KMS-11 (cell line): ENCODE results near the gene THUMPD3.

Experiments used
- H2AFZ ChIP-seq: fragments of 200-600 bp; sonication (generic); 2 replicates; pipeline ENCODE4 v1.6.1; 2016; ENCODE audit warnings: antibody characterized with exemption, mixed run types, low read depth
- H3K27ac ChIP-seq: fragments of 200-600 bp; sonication (generic); 2 replicates; pipeline ENCODE4 v1.6.1; 2016; ENCODE audit warnings: mild to moderate bottlenecking, mixed run types
- H3K27me3 ChIP-seq: fragments of 200-600 bp; sonication (generic); 2 replicates; pipeline ENCODE4 v1.6.1; 2017; ENCODE audit warnings: mild to moderate bottlenecking, low read depth, mixed run types, moderate library complexity; ENCODE audit not compliant: insufficient read depth
- H3K36me3 ChIP-seq: fragments of 200-600 bp; sonication (generic); 2 replicates; pipeline ENCODE4 v1.6.1; 2017; ENCODE audit warnings: mild to moderate bottlenecking, mixed run types; ENCODE audit not compliant: insufficient read depth
- H3K4me1 ChIP-seq: fragments of 200-600 bp; sonication (generic); 2 replicates; pipeline ENCODE4 v1.6.1; 2016; ENCODE audit warnings: mild to moderate bottlenecking, low read depth, mixed run types; ENCODE audit not compliant: poor library complexity, severe bottlenecking
- H3K4me2 ChIP-seq: fragments of 200-600 bp; sonication (generic); 2 replicates; pipeline ENCODE4 v1.7.0; 2016; ENCODE audit warnings: mild to moderate bottlenecking, mixed run types
- H3K4me3 ChIP-seq: fragments of 200-600 bp; sonication (generic); IDR thresholded peaks from 2 replicates; pipeline ENCODE4 v1.6.1; 2017; ENCODE audit warnings: low read depth, low read length, mixed read lengths; ENCODE audit not compliant: insufficient read depth
- H3K79me2 ChIP-seq: fragments of 200-600 bp; sonication (generic); 2 replicates; pipeline ENCODE4 v1.6.1; 2016; ENCODE audit warnings: low read depth, mixed run types; ENCODE audit not compliant: insufficient read depth
- H3K9ac ChIP-seq: fragments of 200-600 bp; sonication (generic); 2 replicates; pipeline ENCODE4 v1.6.1; 2016; ENCODE audit warnings: mild to moderate bottlenecking, mixed run types
- H4K20me1 ChIP-seq: fragments of 200-600 bp; sonication (generic); 2 replicates; pipeline ENCODE4 v1.6.1; 2016; ENCODE audit warnings: mild to moderate bottlenecking, mixed run types; ENCODE audit not compliant: insufficient read depth
- CTCF ChIP-seq: fragments of 200-600 bp; sonication (generic); conservative IDR thresholded peaks from 2 replicates; pipeline ENCODE4 v1.6.1; 2017; ENCODE audit warnings: low read depth, mild to moderate bottlenecking, antibody characterized with exemption, low read length, moderate library complexity, mixed read lengths

Gene THUMPD3

GRCh38 chr3:9399337-9399703, 36.5 kb downstream of the THUMPD3 start:
- no peak overlapping the region for H2AFZ ChIP-seq
- H3K27me3 ChIP-seq: no peaks in the 10 kb centered on the region
- 0 out of 2 replicates have a peak, but pooled peaks cover 3% of the 10 kb centered on the region for H3K36me3 ChIP-seq
- H4K20me1 ChIP-seq: peaks cover 43% of the 10 kb centered on the region
- peak overlapping the region; percentile 94 for H3K9ac ChIP-seq
- H3K27ac ChIP-seq: peak overlapping the region; percentile 96
- TF ChIP-seq CTCF: no peak
- peak overlapping the region; percentile 92 for H3K4me2 ChIP-seq
- H3K4me1 ChIP-seq: peaks cover 60% of the 10 kb centered on the region
- H3K4me3 ChIP-seq: no peak overlapping the region
- H3K79me2 ChIP-seq: peaks cover 84% of the 10 kb centered on the region

- H2AFZ ChIP-seq: no peak overlapping the region
- peak overlapping the region; percentile 92 for H3K4me2 ChIP-seq
- H3K4me1 ChIP-seq: peaks cover 60% of the 10 kb centered on the region
- H3K36me3 ChIP-seq: no peaks in the 10 kb centered on the region
- peak overlapping the region; percentile 96; the same call in 1 of the 2 replicates for H3K27ac ChIP-seq
- peaks cover 47% of the 10 kb centered on the region for H4K20me1 ChIP-seq
- peaks cover 84% of the 10 kb centered on the region for H3K79me2 ChIP-seq
- TF ChIP-seq CTCF: no peak
- no peaks in the 10 kb centered on the region for H3K27me3 ChIP-seq
- peak overlapping the region; percentile 94; the same call in 1 of the 2 replicates for H3K9ac ChIP-seq
- no peak overlapping the region for H3K4me3 ChIP-seq
These were observed 36.9 kb downstream of the THUMPD3 start for GRCh38 chr3:9399746-9400145.

- peaks cover 56% of the 10 kb centered on the region for H4K20me1 ChIP-seq
- peaks cover 84% of the 10 kb centered on the region for H3K79me2 ChIP-seq
- no peaks in the 10 kb centered on the region for H3K27me3 ChIP-seq
- peaks cover 60% of the 10 kb centered on the region for H3K4me1 ChIP-seq
- 0 out of 2 replicates have a peak overlapping the region, but pooled peaks have one; percentile 18 for H3K9ac ChIP-seq
- no peak overlapping the region for H3K27ac ChIP-seq
- no peak overlapping the region for H2AFZ ChIP-seq
- H3K36me3 ChIP-seq: no peaks in the 10 kb centered on the region
- H3K4me2 ChIP-seq: peak overlapping the region; percentile 92
- H3K4me3 ChIP-seq: no peak overlapping the region
- TF ChIP-seq CTCF: no peak
These were observed 37.8 kb downstream of the THUMPD3 start for GRCh38 chr3:9400616-9401015.

- H4K20me1 ChIP-seq: peaks cover 60% of the 10 kb centered on the region
- H3K4me1 ChIP-seq: peaks cover 63% of the 10 kb centered on the region
- no peak overlapping the region for H3K4me3 ChIP-seq
- no peak overlapping the region for H2AFZ ChIP-seq
- H3K27me3 ChIP-seq: no peaks in the 10 kb centered on the region
- no peak overlapping the region for H3K9ac ChIP-seq
- no peaks in the 10 kb centered on the region for H3K36me3 ChIP-seq
- no peak overlapping the region for H3K27ac ChIP-seq
- H3K4me2 ChIP-seq: peak overlapping the region; percentile 92; the same call in 1 of the 2 replicates
- no peak for TF ChIP-seq CTCF
- H3K79me2 ChIP-seq: peaks cover 93% of the 10 kb centered on the region
These were observed 39.1 kb downstream of the THUMPD3 start for GRCh38 chr3:9401986-9402385.
